Stimulated activated CD8-positive, alpha-beta memory T cell treated with anti-CD3 and anti-CD28 coated beads, Interleukin-4, amount 100 ng/mL, for 4 hours (primary cell): ENCODE data around the gene ICE1.
A peak's percentile ranks its signal among the peaks of the same experiment; 100 is the strongest.
"Not testable (repeated sequence)": the region's sequence is repeated elsewhere in the genome, so short reads cannot be mapped to it uniquely, and the experiment has no call there.

Experiments
- DNase-seq, 2 donors: peaks; one replicate each; pipeline ENCODE4 v3.0.0-alpha.2; 2020; ENCODE audit warnings: low read depth in 2 of 2, low spot score in 1 of 2

ICE1 gene, protein sequence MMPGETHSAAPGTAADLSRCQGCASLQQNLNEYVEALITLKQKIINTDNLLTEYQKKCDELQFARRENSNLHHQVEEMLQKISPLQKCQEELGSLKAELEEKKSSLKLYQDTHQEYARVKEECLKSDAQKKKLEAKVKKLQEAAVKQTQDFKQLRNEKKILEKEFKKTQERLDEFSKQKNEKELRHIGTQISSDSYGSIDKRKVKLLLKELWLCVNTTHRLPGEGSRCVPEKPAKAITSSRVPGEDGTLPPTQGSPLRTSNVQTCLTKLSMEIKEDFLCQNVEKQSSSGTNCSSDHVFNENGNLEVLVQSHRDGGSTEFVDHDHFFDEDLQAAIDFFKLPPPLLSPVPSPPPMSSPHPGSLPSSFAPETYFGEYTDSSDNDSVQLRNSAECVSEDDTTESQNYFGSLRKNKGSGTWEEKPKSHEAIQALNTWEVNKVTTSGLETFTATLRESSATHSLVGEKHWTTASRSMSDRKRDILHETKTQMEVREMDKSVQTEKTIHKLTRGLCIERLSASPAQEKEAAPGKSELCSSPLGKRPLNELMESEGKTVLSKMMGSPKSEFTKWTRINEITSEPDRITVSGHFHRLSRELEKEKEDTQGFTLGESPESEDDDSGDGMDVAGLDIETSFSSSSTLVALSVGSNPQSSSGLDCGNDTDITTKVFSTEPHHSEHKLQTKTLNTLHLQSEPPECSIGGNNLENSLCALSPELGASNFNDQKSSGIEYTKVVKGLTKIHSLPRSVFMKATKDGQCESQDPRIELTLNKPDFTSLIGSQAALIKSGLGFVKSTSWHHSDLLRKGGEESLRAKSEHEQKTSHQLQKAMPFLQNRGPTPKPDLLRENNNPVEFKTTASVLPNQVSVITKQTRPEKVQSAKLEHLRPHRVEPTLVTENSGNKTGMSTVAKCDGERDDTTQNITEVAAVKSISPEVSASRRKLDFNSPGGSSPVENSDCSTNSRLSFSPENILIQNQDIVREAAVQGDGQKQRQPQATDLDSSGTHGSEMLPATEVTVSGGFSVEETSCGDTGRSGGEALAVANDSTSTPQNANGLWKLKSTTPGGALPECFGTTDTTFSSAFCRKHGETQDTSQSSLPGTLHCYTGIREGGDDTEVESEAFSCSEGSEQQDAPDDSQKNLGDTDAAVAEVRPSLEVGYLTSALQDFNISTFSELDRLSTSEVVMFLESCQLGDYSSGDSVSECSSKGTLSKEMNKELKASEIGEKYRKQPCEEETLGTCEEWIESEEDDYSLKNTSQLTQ (N-terminal part only)

DNA sequence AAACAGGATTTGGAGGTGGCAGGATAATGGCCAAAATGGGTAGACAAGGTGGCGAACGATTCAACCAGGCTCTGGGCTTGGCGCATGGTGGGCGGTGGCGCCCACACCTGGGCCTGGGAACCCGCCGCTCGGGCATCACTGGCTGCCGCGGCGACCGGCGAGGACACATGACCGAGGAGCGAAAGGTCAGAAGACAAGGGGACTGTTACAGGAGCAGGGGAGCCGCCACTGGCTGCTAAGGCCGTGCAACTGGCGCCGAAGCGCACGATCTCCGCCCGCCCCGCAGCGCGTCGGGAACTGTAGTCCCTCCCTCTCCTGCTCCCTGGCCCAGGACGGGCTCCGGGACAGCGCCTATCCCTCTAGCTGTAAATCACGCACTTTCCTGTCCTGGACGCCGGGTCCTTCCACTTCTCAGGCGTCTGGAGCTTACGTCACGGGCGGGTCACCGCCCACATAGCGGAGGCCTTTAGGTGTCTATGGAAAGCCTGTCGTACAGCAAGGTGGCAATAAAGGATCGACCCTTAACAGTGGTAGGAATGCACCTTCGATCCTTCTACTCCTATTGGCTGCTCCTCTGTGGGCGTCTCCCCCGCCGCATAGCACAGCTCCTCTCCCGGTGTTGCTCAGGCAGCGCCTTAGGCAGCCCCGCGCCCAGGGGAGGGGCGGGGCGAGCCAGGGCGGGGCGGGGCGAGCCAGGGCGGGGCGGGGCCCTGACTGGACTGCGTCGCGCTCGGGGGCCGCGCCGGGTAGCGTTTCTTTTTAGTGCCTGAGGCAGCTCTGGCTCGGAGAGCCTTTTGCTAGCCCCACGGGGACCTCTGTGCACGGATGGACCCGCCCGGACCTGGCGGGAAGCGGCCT lies at the start of gene ICE1:
ICE1 (plus strand) TSS at position 717 of the 858 bp plus-strand sequence. CDS start 239 bp downstream, outside the sequence.
- DNase-seq: peak; percentile 86 to 90

DNA sequence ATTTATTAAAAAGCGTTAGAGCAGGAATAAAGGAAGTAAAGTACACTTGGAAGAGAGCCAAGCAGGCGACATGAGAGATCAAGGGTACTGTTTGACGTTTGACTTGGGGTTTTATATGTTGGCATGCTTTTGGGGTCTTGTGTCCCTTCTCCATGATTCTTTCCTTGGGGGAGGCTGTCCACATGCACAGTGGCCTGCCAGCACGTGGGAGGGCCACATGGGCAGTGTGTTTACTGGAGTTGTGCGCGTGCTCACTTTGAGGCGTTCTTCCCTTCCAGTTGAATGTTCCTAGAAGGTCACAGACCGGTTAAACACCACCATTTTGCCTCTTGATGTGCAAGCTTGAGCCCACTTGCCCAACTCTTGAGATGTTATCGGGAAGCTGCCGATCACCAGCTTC lies 49.5 kb upstream of the ICE1 start:
- no peak for DNase-seq

DNA sequence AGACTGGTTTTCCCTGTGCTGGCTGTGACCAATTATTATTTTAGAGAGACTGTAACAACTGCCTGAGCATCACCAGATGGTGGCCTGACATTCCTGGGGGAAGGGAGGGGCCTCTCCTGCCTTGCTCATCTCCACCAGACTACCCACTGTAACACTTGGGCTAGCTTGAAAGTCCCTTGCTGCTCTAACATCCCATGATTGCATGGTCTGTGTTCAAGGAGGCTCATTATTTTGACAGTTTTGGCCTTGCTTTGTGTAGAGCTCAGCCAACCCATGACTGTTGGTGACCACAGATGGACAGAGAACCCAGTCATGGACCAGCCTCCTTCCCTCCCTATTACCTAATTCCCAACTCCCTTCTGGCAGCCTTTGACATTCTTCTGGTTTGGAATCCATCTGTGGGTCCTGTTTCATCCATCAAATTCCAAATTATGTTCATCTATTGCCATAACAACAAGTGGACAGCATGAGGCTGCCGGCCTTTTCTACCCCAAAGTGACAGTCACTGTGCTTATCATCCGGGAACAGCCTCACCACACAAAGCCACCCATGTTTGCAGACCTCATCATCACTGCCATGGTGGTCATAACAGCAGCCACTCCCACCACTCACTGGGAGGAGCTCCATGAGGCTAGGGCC lies 49.0 kb upstream of the ICE1 start:
- DNase-seq: no peak

DNA sequence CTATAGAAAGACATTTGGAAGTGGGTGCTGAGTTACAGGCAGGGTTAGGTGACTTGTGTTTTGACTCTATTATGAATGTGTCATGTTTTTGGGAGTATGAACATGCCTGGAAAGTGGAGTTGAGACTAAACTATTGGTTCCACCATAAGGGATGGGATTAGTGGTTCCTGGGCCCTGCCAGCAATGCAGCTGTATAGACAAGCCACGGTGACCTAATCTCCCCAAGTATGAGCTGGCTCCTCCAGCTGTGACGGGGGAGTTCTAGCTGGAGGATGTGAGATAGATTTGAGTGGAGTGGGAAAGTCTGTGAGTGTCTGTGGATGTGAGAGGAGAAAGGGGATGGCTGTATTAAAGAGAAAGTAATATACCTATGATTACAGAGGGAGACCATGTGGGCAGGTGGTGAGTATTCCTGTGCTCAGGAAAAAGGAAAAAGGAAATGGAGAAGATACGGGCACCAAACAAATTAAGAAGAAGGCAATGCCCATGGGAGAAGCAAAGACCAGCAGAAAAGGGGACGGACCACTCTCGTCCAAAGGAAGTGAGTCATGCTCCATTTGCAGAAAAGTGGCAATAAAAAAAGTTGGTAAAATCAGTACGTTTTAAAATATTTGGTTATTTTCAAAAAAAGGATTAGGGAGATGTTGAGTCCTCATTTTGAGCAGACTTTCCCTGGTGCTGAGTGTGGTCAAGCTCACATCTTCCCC lies 48.3 kb upstream of the ICE1 start:
- no peak for DNase-seq

DNA sequence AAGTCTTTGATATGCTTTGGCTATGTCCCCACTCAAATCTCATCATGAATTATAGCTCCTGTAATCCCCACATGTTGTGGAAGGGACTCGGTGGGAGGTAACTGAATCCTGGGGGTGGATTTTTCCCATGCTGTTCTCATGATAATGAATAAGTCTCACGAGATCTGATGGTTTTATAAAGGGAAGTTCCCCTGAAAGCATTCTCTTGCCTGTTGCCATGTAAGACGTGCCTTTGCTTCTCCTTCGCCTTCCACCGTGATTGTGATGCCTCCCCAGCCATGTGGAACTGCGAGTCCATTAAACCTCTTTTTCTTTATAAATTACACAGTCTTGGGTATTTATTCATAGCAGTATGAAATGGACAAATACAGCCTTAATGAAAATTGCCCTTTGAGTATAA lies 44.7 kb upstream of the ICE1 start:
- no peak for DNase-seq

DNA sequence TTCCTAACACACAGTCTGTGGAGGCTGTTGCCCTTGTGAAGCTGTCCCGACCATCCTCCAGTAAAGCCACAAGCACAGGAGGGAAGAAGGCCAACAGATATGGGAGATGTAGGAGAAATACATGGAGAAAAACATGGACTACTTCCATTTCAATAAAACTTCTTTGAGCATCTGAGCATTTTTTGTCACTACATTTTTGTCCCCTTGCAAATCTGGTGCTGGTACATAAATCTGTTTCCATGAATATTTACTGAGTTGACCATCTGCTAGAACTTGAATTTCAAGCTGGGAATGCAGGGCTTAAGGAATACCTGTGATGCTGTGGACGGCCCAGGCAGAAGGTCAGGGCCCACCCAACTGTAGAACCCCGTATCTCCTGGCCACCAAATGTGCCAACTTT lies 43.9 kb upstream of the ICE1 start:
- DNase-seq: no peak

DNA sequence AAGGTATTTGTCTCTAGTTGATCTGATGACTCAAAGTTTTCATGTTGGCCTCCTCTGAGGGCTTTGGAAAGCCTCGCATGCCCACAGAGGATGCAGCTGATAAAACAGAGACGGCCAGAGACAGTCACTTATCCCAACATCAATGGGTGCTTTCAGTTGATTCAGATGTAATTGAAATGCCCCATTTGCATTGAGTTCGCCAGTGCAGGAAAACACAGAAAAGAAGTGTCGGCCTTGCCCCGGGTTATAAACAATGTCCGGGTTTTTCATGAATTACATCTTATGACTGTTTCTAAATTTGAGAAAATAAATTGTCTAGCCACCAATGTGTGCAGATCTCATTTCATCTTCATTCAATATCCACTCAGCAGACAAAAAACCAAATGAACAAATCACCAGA lies 42.2 kb upstream of the ICE1 start:
- no peak for DNase-seq

DNA sequence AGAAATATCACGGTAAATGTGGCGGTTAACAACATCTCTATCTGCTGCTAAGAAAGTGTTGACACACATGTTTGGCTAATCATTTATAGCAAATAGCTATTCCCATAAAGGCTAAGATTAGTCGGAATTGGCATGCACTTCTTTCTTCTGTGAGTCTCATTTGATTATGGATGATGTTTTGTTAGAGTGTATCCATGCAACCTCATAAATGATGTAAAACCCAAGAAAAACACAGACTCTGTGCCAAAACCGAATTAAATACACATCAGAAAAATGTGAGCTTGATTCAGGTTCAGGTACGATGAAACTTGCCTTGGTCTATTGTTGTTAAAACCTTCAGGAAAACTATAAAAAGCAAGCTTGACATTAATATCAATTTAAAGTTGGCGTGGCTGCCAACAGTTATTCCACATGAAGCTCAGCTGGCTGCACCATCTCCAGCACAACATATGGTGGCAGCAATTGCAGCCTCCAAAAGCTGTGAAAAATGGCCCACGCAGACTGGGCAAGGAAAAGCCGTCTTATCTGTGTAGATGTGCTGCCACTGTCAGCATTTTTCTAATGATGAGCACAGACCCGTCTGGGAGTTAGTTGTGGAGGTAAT lies 41.1 kb upstream of the ICE1 start:
- no peak for DNase-seq

DNA sequence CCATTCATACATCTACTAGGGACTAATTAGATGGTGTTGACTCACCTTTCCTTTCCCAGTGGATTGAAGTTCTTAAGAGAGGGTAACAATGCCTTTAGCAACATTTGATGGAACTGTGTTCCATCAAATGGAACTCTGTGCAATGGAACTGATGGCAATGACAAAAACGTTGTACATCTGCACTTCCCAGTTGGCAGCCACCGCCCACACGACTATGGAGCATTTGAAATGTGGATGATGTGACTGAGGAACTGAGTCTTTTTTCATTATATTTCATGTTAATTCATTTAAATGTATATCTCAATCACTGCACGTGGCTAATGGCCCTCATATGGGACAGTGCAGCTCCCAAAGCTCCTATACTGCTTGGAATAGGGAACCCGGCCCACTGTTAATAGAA lies 39.0 kb upstream of the ICE1 start:
- no peak for DNase-seq

DNA sequence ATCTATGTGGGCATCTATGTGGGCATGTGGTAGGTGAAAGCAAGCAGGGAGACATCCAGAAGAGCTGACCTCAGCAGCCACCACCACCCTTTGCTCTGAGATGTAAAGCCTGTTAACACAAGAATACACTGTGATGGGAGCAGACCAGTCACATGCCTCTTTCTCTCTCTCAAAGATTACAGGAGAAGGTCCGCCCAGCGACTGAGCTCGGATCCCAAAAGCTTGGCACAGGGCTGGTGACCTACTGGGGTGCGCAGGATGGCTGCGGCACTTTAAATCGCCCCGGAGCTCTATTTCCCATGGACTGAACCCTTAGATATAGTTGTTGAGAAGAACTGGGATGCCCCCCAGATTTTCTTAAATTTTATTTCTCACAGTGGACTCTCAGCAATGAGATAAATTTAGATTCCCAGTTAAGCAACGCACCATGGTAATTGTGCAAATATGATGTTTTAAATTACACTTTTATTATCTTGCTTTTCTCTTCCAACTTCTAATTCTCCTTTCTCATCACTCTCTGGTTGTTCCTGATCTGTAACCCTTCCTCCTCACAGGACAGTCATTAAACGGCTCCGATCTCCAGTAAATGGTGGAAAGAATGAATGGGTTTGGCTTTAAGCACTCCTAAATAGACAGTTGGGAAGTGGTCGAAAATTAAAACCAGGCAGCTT lies 37.7 kb upstream of the ICE1 start:
- DNase-seq: no peak

DNA sequence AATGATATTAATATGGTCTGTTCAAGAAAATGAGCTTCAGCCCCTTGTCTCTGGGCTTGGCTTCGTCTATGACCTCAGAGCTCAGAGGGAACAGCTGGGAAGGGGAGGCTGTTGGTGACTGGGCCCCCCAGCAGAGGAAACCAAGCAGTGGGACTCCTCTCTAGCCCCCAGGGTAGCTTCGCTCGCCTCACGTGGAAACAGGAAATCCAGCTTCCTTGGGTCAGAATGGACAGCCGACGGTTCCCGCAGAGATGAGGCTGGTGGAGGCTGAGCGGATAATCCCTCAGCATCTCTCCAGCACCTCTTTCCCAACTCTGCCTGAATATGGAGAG lies 37.2 kb upstream of the ICE1 start:
- no peak for DNase-seq

DNA sequence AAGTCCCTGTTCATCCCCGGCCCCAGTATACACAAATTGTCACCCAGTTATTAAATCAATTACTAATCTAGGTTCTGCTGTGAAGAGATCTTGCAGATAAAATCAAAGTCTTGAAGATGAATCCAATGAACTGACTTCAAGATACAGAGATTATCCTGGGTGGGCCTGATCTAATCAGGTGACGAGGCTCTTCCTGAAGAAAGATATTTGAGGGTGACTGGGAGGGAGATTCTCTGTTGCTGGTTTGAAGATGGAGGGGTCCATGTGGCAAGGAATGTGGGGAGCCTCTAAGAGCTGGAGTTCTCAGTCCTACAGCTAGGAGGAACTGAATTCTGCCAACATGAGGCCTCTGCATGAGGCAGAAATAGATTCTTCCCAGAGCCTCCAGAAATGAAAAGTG lies 36.1 kb upstream of the ICE1 start:
- DNase-seq: no peak

DNA sequence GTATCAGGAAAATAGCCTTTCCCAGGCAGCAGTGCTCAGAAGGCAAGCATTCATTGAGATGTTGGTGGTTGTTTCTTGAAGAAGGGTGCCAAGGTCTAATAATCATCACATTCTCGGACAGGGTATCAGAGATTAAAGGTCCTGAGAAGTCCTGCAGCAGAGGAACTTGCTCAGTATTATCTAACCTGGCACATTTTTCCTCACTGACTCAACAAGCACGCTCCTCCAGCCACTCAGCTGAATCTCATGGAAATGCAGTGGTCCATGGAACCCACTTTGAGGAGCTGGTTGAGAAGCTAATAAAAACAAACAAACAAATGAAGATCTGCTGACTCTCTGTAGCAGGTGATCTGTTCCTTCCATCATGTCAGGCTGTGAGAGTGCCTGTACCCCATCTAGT lies 35.3 kb upstream of the ICE1 start:
- DNase-seq: no peak

DNA sequence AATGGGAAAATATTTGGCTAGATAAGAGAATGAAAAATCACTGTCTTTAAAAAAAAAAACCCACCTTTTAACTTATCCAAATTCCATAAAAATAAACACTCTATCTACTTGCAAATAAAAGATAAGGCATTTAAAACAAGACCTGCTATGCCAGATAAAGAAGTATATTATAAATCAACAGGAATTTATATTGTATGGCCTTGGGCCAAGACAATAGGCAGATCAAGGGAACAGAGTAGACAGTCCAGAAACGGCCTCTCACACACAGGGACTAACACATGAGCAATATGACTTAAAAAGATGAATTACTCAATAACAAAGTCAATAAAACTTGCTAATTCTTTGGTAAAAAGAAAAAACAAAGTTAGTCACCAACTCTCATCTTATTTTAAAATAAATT lies 34.7 kb upstream of the ICE1 start:
- no peak for DNase-seq

DNA sequence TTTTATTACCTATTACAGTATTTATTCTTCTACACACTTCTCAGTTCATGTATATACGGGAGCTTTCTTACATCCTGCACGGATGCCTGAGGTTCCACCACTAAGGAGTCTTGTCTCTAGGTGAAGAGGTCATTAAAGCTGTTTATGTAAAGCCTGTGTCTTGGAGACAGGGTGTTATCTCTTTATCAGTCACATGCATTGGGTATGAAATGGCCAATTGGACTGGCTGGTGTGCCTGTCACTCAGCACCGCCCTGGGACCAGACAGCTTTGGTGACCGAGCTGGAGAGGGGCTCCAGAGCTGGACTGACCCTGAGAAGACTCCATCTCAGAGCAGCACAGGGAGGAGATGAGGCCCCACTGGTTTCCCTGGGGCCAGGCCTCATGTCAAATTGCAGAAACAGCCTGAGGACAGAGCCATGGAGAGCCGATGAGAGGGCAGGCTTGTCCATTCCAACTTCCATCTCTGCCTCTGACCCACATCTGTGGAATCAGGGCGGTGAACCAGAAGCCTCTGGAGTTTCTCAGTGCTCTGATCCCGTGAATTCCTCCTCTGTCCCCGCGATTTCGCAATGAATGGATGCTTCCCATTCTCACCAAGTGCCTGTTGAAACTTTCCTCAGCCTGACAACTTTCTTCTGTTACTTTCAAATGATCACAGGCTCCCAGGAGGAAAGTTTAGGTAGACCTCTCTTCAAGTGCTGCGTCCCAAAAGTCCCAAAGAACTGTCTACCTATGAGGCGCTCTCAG lies 32.2 kb upstream of the ICE1 start:
- DNase-seq: not testable (repeated sequence)

DNA sequence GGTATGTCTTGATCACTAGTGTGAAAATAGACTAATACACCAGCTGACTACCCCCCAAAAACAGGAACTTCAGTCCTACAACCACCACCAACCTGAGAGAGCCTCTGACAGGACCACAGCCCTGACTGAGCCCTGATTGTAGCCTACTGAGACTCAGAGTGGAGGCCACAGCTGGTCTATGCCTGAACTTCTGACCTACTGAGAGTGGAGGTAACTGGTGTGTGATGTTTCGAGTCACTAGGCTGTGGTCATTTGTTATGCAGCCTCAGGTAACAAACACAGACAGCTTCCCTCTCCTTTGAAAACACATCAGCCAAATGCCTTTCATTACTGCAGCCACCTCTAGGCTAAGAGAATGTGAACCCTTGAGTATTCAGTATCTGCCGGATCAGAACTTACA lies 30.0 kb upstream of the ICE1 start:
- not testable (repeated sequence) for DNase-seq

DNA sequence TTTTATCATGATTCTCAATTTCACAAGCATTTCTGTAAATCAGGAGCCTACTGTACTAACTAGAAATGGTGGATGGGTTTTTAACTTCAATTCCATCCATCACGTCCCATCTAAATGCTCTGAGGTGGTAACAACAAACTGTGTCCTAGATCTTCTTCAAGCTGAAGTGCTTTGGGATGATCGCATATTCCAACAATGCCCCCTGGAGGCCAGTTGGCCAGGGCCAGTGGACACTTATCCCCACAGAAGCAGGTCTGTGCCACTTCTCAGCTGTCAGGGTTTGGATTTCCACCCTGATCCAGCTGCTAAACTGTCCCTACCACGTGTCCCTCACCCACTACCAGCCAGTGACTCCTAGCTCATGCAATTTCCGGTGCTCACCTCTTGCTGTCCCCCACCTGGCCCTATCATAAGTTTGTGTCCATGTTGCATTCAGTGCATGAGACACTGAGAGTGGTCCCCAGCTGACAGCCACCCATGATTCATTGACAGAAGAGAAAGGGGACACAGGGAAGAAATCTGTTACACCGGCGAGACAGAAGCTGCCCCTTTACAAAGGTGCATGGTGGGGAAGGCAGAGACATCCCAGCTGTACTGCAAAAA lies 28.0 kb upstream of the ICE1 start:
- DNase-seq: not testable (repeated sequence)

DNA sequence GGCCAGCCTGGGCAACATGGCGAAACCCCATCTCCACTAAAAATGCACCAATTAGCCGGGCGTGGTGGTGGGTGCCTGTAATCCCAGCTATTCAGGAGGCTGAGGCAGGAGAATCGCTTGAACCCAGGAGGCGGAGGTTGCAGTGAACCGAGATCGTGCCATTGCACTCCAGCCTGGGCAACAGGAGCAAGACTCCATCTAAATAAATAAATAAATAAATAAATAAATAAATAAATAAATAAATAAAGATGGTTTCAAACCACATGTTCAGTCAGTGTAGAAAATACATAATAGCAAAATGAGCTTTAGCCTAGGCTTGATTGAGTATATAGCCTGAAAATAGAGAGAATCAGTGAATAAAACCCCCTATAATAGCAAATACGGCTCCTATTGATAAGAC lies 27.4 kb upstream of the ICE1 start:
- not testable (repeated sequence) for DNase-seq
